GM19438 (cell line): ENCODE data around the gene KRT37.
"Not testable (repeated sequence)": the region's sequence is repeated elsewhere in the genome, so short reads cannot be mapped to it uniquely, and the experiment has no call there.

Experiments
- ATAC-seq: cut with Tn5 transposase; IDR thresholded peaks from one replicate; pipeline ENCODE4 v1.9.1; 2021; ENCODE audit warnings: low read depth; ENCODE audit not compliant: unreplicated experiment

The KRT37 gene

DNA sequence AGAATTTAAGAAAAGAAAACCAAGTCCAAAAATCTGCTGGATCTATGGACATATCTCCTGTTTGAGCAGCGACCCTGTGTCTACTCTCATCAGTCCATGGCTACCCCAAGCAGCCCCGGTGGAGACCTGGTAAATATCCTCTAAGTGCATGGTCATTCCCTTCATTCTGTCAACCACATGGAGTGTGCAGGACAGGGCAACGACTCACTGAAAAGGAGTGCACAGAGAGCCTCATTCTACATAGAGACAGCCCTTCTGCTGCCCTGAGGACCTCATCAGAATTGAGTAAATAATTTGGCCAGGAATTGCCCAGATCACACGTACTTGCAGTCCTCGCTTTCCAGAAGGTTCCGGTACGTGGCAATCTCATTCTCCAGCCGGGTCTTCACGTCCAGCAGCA lies 13.4 kb upstream of the KRT37 start:
- ATAC-seq, result no peak

DNA sequence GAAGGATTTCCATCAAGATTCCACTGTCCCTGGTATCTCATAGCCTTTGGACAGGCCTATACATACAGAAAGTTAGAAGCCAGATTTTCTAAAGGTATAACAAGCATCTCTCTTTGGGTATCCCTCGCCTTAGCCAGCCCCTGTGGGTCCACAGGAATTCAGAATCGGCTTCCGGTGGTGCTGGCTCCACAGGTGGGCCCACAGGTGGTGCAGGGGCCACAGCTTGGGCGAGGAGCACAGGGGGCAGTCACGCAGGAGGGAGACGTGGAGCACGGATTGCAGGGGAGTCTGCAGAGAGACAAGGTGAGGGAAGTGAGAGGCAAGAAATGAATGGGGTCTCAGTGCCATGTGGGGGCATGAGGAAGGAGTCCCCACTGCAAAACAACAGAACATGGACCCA lies 12.9 kb upstream of the KRT37 start:
- no peak for ATAC-seq

DNA sequence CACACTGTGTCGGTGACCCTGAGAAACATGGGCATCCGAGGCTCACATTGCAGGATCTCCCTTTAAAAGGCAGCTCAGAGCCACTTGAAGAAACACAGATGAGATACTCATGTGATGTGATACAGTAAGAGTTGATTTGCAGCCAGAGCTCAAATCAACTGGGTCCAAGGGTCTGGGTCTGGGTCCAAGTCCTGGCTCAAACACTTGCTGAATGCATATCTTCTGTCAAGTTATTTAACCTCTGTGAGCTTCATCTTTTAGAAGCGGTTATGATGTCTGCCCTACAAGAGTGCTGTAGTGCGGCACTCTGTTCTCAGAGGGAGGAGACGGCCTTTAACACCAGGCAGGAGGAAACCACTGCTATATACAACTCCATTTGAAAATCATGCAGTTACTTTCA lies 10.0 kb upstream of the KRT37 start:
- ATAC-seq, result no peak

DNA sequence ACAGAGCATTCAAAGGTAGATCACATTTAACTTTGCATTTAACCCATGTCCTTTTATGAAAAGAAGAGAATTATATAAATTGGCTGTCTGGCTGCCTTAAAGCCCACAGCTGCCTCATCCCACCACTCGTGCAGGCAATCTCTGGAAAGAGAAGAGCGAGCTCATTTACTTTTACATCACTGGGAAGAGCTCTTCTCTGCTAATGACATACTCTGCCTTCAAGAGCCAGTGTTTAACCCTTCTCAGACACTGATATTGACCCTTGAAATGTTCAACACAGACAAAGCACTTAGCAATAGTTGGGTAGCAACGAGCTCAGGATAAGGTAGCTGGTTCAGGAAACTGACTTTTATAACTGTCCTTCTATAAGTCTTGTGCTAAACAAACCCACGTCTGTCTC lies 9.6 kb upstream of the KRT37 start:
- ATAC-seq, result no peak

DNA sequence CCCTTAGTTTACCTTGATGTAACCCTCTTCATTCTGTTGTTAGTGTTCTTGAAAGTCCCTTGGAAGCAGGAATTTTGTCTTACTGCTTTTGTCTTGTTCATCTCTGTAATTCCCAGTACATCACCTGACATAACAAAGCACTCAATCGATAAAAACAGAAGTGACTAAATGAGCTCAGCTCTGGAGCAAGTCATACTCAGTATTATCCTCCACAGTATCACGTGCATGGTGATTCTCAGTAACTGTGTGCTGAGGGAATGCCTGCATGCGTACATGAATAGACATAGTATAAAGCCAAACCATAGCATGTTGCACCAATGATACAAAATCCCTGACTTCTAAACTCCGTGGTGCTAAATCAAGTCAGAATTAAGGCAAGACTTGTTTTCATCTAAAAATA lies 9.2 kb upstream of the KRT37 start:
- ATAC-seq, result no peak

DNA sequence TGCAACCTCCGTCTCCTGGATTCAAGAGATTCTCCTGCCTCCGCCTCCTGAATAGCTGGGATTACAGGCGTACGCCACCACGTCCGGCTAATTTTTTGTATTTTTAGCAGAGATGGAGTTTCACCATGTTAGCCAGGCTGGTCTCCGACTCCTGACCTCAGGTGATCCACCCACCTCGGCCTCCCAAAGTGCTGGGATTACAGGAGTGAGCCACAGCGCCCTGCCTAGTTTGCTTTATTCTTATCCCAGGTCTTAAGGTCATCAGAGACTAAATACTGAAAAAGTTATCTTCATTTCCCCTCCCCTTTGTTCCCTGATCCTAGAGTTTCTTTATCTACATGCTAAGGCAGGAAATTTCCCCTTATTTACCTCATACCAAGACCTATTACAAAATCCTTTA lies 6.0 kb upstream of the KRT37 start:
- ATAC-seq, result not testable (repeated sequence)

DNA sequence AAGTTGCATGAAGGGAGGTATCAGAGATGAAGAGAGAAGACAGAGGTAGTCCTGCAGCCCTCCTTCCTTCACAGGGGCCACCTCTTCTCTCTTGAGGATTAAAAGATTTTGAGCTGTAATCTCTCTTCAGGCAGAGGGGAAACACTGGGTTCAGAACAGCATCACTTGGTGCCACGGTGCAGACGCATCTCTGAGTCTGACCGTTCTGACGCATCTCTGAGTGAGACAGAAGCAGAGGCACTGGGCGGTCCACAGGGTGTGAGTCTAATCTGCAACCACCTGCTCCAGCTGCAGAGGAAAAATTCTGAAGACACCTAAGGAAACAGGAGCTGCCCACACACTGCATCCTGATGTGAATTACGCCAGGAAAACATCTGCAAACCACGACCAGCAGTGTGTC lies 5.3 kb upstream of the KRT37 start:
- ATAC-seq, result no peak

DNA sequence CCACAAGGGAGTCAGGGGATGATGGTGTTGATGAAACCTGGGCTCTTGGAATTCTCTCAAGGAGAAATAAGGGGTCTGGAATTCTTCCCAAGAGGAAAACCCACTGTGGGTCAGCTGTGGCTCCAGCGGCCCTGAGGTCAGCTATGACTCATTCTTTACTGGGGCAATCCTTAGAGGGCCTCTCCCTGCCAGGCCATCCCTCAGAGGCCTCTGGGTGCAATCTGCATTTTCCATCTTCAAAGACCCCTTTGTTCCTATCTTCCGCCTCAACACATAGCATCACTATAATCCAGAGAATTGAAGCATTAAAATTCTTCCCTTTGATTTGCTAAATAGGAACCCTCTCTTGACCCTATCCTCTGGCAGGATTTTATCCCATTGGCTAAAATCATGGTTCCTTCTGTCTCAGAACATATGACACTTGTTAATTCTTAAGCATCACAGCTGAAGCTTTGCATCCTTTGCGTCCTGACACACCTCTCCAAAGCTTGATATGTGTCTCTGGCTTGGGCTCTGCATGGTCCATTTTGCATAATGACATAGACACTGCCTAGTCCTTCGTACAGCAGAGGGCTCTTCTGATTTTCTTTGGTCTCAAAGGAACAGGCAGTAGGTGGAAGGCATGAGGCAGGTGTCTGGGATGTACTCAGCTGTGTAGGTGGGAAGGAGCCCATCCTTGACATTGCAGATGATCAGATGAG lies 4.4 kb upstream of the KRT37 start:
- no peak for ATAC-seq

DNA sequence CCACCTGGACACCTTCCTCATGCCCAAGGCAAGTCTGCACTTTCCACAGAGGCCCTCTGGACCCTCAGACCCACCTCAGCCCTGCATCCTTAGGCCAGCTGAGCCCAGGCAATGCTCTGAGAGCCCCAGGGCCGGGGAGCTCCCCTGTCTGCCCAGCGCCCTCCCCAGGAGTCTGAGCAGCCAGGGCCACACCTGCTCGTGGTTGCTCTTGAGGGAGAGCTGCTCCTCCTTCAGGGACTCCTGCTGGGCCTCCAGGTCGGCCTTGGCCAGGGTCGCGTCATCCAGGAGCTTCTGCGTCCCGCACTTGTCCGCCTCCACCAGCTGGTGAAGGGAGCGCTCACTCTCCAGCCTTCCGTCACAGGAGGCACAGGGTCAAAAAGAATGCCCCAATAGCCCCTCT lies 1.8 kb downstream of the KRT37 start:
- ATAC-seq, result not testable (repeated sequence)

DNA sequence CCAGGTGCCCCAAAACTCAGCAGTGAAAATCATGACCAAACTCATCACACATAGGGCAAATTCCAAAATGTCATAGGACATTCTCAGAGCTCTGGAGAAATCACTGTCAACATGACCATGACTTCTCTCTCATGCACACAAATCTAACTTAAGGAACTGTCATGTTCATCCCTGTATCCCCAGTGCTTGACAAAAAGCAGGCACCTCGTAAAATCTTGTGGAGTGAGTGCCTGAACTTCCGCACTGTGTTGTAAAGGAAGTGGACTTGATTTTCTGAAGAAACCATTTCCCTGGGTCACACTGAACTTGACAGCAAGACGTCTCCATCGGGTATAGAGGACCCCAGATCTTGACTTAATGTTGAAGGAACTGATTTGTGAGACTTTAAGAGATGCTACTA lies 2.8 kb downstream of the KRT37 start:
- ATAC-seq, result no peak

DNA sequence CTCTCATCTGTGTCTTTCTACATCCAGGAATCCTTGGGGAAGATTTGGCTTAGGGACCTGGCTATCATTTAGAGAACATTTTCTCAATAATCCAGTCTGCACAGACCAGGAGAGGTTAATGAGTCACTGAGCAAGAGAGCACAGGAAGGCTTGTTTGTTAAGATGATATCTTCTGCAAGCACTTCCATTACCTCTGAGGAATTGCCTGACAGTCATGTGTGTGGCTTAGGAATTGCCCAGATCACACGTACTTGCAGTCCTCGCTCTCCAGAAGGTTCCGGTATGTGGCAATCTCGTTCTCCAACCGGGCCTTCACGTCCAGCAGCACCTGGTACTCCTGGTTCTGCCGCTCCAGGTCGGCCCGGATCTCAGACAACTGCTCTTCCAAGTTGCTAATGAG lies 3.3 kb downstream of the KRT37 start:
- ATAC-seq, result no peak

DNA sequence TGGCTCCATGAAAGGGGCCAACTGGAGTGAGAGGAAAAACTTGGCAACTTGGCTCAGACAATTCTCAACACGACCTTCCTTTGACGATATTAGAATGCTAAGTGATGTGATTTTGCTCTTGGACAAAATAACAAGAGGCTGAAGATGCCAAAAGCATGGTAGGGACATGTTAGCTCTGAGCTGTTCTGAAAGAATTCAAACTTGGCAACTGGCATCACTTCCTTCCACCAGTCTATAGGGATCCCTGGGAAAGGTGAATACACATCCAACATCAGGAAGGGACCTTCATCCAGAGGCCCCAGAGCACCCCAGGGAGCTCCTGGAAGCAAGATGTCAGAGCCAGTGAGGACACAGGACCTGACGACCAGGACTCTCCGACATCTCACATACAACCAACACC lies 4.3 kb downstream of the KRT37 start:
- no peak for ATAC-seq

DNA sequence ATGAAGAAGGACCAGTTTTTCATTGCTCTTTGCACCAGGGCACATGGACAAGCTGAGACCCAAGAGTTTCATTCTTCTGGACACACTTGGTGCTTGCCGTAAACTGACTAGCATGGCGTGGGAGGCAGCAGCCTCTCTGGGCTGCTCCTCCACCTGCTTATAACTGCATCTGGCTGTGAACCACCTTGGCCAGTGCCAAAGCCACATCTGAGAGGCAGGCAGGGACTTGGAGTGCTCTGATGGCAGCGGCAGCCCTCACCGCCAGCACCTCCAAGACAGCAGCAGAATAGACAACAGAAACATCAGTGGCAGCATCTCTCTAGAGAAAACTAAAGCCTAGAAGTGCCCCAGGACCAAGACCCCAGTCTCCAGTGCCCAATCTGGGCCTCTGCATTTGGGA lies 4.7 kb downstream of the KRT37 start:
- no peak for ATAC-seq

DNA sequence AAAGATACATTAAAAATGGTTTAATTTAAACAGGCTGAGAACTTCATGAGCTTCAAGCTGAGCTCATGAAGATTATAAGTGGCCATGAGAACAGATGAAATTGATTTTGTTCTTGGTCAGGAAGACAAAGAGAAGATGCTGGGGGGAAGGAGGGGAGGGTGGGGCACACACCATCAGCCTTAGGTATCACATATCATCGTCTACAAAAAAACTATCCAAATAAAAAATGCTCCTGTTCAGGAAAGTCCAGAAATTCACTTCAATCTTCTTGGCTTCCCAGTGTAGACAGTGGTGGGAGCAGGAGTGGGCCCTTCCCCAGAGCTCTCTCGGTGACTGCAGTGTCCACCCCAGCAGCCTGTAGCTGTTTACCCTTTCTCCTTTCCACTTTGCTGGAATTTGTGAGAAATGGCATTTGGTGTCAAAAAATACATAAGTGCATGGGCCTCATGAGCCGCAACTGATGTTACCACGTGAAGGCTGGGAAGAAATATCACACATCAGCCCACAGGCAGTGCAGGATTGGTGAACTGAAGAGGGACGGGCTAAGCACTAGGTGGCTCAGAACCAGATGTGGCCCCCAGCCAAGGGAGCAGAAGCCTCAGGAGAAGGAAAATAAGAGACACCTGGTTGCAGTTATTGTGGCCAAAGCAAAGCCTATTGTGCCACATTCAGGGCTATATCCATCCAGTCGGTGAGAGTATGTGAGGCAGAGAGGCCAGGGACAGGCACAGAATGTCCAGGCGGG lies 6.1 kb downstream of the KRT37 start:
- ATAC-seq, result no peak

DNA sequence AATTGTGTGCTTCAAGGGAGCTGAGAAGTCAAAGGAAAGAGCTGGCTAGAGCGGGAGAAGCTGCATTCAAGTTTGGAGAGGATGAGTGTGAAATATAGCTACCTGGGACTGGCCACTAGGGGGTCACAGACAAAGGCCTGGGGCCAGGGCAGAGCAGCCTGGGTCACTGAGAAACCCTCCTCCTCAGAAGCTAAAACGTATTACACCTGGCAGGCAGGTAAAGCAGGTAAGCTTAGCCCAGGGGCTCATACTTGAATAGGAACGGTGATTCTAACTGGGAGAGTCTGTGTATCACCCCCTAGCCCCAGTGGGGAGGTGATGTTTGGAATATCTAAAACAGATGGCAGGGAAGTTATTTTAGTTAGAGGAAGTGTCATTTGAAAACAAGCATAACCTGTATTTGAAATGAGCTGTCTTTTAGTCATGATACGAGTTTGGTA lies 6.8 kb downstream of the KRT37 start:
- ATAC-seq, result no peak

DNA sequence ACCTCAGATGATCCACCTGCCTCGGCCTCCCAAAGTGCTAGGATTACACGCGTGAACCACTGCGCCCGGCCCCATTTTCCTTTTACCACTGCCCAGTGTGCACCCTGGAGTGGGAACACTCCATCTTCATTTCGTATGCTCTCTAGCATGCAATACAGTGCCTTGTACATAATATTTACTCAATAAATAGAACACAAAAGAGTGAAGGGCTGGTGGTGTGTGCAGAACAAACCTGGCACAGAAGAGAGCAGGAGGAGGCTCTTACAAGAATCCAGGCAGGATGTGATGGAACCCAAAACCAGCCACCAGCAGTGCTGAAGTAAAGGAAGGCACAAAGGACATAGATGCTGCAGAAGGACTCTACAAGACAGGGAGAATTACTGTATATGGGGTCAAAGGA lies 7.3 kb downstream of the KRT37 start:
- ATAC-seq, result no peak

DNA sequence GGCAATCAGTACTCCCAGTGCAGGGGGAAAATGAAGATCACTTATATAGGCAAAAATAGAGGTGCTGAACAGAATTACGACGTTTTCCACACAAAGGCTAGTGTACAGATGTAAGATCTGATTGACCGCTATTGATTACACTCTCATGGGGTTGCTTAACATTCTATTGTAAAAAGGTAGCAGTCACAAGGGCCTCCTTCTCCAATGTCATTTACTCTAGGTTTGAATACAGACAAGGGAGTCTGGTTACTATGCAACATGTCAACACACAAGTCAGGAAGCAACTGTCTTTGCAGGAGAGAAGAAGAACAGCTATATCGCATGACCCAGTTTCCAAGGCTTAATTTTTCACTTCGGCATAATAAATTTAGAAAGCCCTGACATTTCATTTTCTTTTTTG lies 7.9 kb downstream of the KRT37 start:
- ATAC-seq, result no peak

DNA sequence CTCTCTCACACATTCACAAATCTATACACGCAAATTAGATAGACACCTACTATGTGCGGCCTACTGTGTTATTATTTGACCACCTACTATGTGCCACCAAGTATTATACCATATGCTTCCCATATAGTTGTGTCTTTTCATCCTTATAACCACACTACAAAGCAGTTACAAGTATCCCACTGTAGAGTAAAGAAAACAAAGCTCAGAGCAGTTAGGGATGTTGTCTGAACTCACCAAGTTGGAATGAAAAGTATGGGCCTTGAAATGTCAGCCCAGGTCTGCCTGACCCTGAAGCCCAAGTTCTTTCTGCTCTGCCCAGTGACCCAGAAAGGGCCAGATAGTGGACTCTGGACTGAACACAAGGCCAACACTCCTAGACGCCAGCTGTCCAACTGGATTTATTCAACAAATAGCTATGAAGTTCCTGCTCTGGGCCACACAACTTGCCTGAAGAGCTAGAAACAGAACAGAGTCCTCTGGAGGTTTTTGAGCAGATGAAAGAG lies 8.5 kb downstream of the KRT37 start:
- ATAC-seq, result no peak

DNA sequence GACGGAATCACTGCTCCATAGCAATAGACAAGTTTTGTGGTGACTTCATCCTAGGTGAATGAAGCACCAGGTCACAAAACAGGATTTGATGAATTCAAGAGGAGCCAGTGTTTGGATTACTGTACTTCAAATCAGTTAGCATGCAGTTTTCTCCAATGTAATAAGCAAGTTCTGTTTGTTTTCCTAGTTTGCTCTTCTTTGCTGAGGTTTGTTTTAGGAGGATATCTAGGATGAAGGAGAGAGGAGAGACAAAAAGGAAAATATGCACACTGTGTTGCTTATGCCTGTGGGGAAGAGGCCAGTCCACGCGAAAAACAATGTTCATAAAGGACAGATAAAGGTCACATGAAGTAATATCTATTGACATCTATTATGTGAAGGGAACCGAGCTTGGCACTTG lies 9.0 kb downstream of the KRT37 start:
- ATAC-seq, result no peak

DNA sequence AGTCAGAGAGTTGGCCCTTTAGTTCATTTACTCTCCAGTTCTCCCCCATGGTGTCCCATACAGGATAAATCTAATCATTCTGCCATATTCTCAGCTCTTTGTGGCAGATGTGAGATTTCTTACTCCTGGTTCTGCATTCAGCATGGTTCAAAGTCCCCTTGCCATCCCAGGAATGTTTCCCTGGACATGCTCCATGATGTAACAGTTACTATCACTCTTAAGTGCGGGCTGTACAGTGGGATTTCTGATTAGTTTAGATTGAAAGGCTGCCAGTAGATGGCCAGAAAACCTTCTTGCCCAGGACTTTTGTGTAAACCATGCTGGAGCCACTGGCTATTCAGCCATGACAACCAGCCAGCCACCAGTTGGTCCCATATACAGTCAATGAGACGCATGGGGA lies 10.4 kb downstream of the KRT37 start:
- no peak for ATAC-seq

DNA sequence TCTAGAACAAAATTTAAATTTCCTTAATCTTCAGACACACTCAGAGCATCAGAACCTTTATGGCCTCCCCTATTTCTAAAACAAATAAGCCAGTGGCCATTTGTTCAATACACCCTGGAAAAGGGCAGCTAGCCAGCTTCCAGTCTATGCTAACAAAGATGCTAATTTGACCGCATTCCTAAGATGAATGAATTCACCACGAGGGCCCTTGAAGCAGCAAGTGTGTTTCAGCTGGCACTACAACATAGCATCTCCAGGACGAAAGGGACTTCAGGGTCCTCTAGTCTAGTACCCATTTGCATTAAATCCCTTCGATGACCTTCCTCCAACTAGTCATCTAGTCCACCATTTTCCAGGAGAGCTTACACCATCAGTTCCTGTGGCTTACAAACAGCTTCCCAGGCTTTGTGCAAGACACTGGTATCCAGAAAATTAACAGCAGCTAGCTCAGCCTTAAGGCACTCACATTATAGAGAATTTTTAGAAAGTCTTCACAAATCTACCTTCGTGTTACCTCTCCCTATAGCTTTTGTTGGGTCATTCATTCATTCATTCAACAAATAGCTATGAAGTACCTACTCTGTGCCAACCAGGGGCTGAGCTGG lies 10.9 kb downstream of the KRT37 start:
- no peak for ATAC-seq
